Osteocyte (in vitro differentiated cells): ENCODE measurements around the gene NDRG2. TPM values are rescaled to one million over a fixed set of nuclear protein-coding genes. Genes with fewer than 3 reads are reported as not detected.
A peak's percentile ranks its signal among the peaks of the same experiment; 100 is the strongest.

ENCODE experiments used
- DNase-seq: peaks from one replicate; pipeline ENCODE4 v3.0.0; 2021; ENCODE audit warnings: mixed read lengths; ENCODE audit not compliant: unreplicated experiment; ENCODE audit errors: extremely low spot score
- H3K27ac Mint-ChIP-seq: one replicate; pipeline ENCODE4 v1.8.0; 2021; ENCODE audit warnings: mild to moderate bottlenecking, mixed read lengths; ENCODE audit not compliant: unreplicated experiment
- H3K27me3 Mint-ChIP-seq: one replicate; pipeline ENCODE4 v1.8.0; 2021; ENCODE audit warnings: mixed read lengths; ENCODE audit not compliant: unreplicated experiment
- H3K36me3 Mint-ChIP-seq: one replicate; pipeline ENCODE4 v1.8.0; 2021; ENCODE audit warnings: mixed read lengths; ENCODE audit not compliant: unreplicated experiment
- H3K4me1 Mint-ChIP-seq: one replicate; pipeline ENCODE4 v1.8.0; 2021; ENCODE audit warnings: mixed read lengths; ENCODE audit not compliant: unreplicated experiment
- H3K4me3 Mint-ChIP-seq: one replicate; pipeline ENCODE4 v1.8.0; 2021; ENCODE audit warnings: mild to moderate bottlenecking, moderate library complexity, mixed read lengths; ENCODE audit not compliant: unreplicated experiment
- H3K9me3 Mint-ChIP-seq: one replicate; pipeline ENCODE4 v1.8.0; 2021; ENCODE audit warnings: mixed read lengths; ENCODE audit not compliant: unreplicated experiment
- total RNA-seq: library from RNA; stranded (reverse); gene quantifications from 2 replicates; pipeline ENCODE4 v1.2.1, GENCODE V29; 2021
- TF ChIP-seq, protein P1 (sequence below): fragments of 200-600 bp; sonication (generic); IDR thresholded peaks from 2 replicates; pipeline ENCODE4 v1.5.0; 2021; ENCODE audit warnings: antibody characterized with exemption, mild to moderate bottlenecking, moderate library complexity

The NDRG2 gene
- total RNA-seq, 1 donor from 2014 or later: 8.6 TPM

DNA sequence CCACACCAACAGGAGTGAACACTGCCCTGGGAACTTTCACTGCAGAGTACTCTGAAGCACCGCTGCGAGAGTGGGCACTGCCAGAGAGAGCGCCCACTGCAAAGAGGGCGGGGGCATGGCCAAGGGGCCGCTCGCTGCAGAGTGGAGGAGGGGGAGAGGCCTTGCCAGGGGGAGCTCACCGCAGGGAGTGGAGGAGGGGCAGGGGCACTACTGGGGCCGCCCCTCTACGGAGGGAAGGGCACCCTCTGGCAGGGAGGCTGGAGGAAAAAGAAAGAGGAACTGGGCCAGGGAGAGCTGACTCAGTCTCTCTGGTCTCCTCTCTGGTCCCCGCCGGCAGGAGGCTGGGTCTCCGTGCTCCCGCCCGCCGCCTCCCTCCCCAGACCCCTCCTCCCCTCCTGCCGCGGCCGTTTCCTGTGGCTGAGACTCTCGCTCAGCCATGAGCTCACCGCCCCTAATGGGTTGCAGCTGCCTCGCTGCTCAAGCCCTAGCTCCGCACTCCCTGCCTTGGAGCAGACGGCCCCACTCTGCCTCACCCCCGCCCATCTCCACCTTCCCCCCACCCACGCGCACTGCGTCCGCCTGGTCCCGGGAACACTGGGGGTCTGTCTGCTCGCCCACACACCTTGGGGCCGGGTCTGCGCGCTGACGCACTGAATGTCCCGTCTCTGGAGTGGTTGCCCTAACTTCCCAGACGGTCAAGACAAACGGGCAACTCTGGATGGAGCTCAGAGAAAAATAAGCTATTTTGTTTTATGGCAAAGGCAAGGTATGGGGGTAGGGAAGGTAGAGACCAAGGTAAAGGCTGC, 46.6 kb upstream of the NDRG2 start:
- Mint-ChIP-seq H3K36me3 (peaks cover 19% of the 10 kb centered on the region), H3K27me3 (no peaks in the 10 kb centered on the region), H3K4me1 (peaks cover 39% of the 10 kb centered on the region), H3K27ac (peak overlapping the region; percentile 99), H3K9me3 (no peaks in the 10 kb centered on the region), H3K4me3 (peak overlapping the region; percentile 91)
- TF ChIP-seq, protein P1, sequence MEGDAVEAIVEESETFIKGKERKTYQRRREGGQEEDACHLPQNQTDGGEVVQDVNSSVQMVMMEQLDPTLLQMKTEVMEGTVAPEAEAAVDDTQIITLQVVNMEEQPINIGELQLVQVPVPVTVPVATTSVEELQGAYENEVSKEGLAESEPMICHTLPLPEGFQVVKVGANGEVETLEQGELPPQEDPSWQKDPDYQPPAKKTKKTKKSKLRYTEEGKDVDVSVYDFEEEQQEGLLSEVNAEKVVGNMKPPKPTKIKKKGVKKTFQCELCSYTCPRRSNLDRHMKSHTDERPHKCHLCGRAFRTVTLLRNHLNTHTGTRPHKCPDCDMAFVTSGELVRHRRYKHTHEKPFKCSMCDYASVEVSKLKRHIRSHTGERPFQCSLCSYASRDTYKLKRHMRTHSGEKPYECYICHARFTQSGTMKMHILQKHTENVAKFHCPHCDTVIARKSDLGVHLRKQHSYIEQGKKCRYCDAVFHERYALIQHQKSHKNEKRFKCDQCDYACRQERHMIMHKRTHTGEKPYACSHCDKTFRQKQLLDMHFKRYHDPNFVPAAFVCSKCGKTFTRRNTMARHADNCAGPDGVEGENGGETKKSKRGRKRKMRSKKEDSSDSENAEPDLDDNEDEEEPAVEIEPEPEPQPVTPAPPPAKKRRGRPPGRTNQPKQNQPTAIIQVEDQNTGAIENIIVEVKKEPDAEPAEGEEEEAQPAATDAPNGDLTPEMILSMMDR: no peak
- peak; percentile 97 for DNase-seq

DNA sequence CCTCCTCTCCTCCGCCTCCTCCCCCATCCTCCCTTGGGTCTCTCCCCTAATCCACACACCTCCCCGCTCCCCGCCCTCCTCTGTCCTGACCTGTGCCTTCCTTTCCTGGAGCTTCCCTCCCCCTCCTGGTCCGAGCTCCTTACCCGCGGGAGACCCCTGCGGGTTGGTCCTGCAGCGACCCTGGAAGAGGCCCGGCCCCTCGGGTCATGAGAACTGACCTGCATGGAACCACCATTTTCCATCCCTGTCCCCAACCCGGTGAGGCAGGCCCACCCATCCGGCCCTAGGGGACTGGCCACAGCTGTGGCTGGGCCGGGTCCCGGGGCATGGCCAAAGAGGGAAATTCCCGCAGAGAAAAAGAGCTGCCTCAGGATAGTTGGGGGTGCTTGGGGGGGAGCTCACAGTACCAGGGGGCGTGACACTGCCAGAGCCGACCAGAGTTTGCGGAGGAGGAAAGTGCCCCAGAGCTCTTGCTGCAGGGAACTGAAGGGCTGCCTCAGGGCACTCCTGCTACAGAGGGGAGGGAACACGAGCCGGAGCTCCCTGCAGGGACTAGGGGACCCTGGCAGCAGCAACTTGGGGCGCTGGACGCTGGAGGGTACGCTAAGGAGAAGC, 45.9 kb upstream of the NDRG2 start:
- peaks cover 36% of the 10 kb centered on the region for H3K4me1 Mint-ChIP-seq
- no peak for DNase-seq
- peaks cover 12% of the 10 kb centered on the region for H3K36me3 Mint-ChIP-seq
- no peaks in the 10 kb centered on the region for H3K9me3 Mint-ChIP-seq
- peak overlapping the region; percentile 99 for H3K27ac Mint-ChIP-seq
- H3K4me3 Mint-ChIP-seq: peak overlapping the region; percentile 91
- H3K27me3 Mint-ChIP-seq: no peaks in the 10 kb centered on the region
- TF ChIP-seq, protein P1: no peak

DNA sequence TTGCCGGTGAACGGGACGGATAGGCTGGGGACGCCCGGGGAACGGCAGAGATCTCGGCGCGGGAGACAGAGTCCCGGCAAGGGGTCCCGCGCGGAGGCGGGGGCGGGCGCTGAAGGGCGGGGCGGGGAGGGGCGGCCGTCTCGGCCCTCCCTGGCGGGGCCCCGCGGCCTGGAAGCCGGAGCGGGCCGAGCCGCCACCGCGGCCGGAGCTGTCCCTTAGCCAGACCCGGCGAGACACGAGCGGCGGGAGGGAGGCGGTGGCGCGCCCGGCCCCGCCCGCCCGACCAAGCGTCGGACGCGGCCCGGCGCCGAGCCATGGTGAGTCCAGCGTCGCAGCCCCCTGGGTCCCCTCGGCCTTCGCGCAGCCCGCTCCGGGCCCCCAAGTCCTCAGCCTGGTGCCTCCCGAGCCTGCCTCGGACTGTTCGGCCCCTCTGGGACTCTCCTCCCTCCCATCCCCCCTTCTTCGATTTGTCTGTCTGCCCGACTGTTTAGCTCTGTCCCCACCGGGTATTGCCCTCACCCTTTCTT, 45.3 kb upstream of the NDRG2 start, which contains the start of gene ARHGEF40:
ARHGEF40 (plus strand) TSS at position 222 of the 527 bp plus-strand sequence; CDS start at position 315, 93 bp downstream.
- TF ChIP-seq, protein P1: no peak
- H3K4me3 Mint-ChIP-seq: peak within 1 kb of the TSS; percentile 91
- peak within 1 kb of the TSS; percentile 99 for H3K27ac Mint-ChIP-seq
- H3K27me3 Mint-ChIP-seq: no peaks in the 10 kb centered on the region
- no peak for DNase-seq
- H3K36me3 Mint-ChIP-seq: peaks cover 10% of the 10 kb centered on the region
- peaks cover 35% of the 10 kb centered on the region for H3K4me1 Mint-ChIP-seq
- no peaks in the 10 kb centered on the region for H3K9me3 Mint-ChIP-seq

DNA sequence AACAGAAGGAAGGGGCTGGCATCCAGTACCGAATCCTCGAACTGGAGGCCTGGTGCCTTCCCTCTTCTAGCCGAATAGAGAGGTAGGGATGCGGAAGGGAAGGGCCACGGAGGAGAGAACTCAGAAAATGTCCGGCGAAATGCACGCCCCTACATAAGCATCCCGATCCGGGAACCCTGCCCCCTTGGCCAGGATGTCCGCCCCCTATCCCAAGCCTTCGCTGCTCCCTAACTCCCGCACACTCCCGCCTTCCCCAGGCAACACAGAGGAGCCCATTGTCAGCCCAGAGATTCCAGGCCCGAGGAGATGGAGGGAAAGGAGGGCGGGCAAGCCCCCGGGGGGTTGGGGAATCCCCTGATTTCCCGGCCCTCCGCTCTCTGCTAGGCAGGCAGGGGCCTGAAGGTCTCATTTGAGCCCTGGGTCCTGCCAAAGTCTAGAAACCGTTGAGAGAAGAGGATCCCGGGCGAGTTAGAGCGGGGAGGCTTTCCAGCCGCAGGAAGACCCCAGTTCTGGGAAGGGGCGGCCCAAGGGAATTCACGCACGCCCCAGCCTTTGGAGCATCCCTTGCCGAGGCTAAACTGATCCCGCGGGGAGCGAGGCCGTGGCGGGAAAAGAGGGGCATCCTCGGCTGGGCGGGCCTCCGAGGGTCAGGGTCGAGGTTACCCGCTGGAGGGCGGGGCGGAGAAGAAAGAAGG, 44.7 kb upstream of the NDRG2 start:
- H3K27ac Mint-ChIP-seq: peak overlapping the region; percentile 96
- H3K27me3 Mint-ChIP-seq: no peaks in the 10 kb centered on the region
- no peak for DNase-seq
- peak overlapping the region; percentile 88 for H3K4me3 Mint-ChIP-seq
- no peaks in the 10 kb centered on the region for H3K9me3 Mint-ChIP-seq
- peaks cover 35% of the 10 kb centered on the region for H3K4me1 Mint-ChIP-seq
- H3K36me3 Mint-ChIP-seq: peaks cover 8% of the 10 kb centered on the region
- TF ChIP-seq, protein P1: no peak
